Gastrocnemius medialis (tissue), 4 donors: ENCODE measurements around the gene CLDN25. TPM values are rescaled to one million over a fixed set of nuclear protein-coding genes. Genes with fewer than 3 reads are reported as not detected.
"Not testable (repeated sequence)": the region's sequence is repeated elsewhere in the genome, so short reads cannot be mapped to it uniquely, and the experiment has no call there.

ENCODE experiments used
- ATAC-seq, 2 donors: fragments of 150-250 bp; one replicate each; pipeline ENCODE4 v1.9.1; 2016
- DNase-seq, 2 donors: peaks; one replicate each; pipeline ENCODE4 v3.0.0-alpha.2; 2019
- H3K27ac ChIP-seq, 4 donors: fragments of 200-600 bp; sonication (generic); 1 replicate in 1 of 4; 2 replicates in 3 of 4; pipeline ENCODE4 v1.5.1; 2016 to 2018; ENCODE audit warnings: mild to moderate bottlenecking in 2 of 4, moderate library complexity in 1 of 4
- H3K27me3 ChIP-seq, 3 donors: fragments of 200-600 bp; sonication (generic) in 2 of 3; 1 replicate in 1 of 3; 2 replicates in 2 of 3; pipeline versions ENCODE4 v1.5.1 to v1.6.0; 2016 to 2019; ENCODE audit warnings: mild to moderate bottlenecking in 1 of 3, moderate library complexity in 1 of 3
- H3K36me3 ChIP-seq, 2 donors: fragments of 200-600 bp; sonication (generic) in 1 of 2; one replicate each; pipeline ENCODE4 v1.5.1; 2017 to 2018
- H3K4me1 ChIP-seq, 2 donors: fragments of 200-600 bp; sonication (generic) in 1 of 2; one replicate each; pipeline ENCODE4 v1.5.1; 2016 to 2017; ENCODE audit warnings: mild to moderate bottlenecking in 2 of 2
- H3K4me3 ChIP-seq, 4 donors: fragments of 200-600 bp; sonication (generic) in 3 of 4; 1 replicate in 1 of 4; 2 replicates in 3 of 4; pipeline ENCODE4 v1.5.1; 2016 to 2019; ENCODE audit warnings: mild to moderate bottlenecking in 2 of 4
- H3K9me3 ChIP-seq, 3 donors: fragments of 200-600 bp; sonication (generic) in 2 of 3; 1 replicate in 1 of 3; 2 replicates in 2 of 3; pipeline ENCODE4 v1.5.1; 2016 to 2019
- CTCF ChIP-seq, 5 experiments: fragments of 450-650 bp in 3 of 5; fragments of 200-600 bp in 2 of 5; sonication (generic) in 2 of 5; IDR thresholded peaks in 4 of 5; conservative IDR thresholded peaks in 1 of 5; 1 replicate in 4 of 5; 2 replicates in 1 of 5; pipeline ENCODE4 v1.5.1; 2016 to 2019; ENCODE audit warnings: antibody characterized with exemption in 5 of 5, mild to moderate bottlenecking in 3 of 5, moderate library complexity in 3 of 5
- POLR2A ChIP-seq, 2 donors: fragments of 450-650 bp; IDR thresholded peaks; one replicate each; pipeline ENCODE4 v1.6.1; 2017; ENCODE audit warnings: antibody characterized with exemption in 2 of 2, mild to moderate bottlenecking in 2 of 2, moderate library complexity in 2 of 2
- in situ Hi-C, 4 donors: fragments of 200-750 bp; cut with MboI; loops; one replicate each; pipeline versions ENCODE4 v1.15.0 to v1.8.0; 2017; ENCODE audit warnings: low sequenced_read_pairs in 4 of 4
- intact Hi-C: fragments of 100-400 bp; cut with DNase I; formaldehyde crosslinking; loops from one replicate; pipeline ENCODE4 v1.15.1; 2023; ENCODE audit warnings: low total_unique reads
- total RNA-seq, 4 donors: library from RNA; depleted of rRNA; stranded (reverse); fragments of >200 nt; gene quantifications; one replicate each; pipeline versions ENCODE4 v1.1.0 to v1.2.3, GENCODE V29; 2016

The CLDN25 gene
- total RNA-seq, 4 donors from 2014 or later, result not detected

DNA sequence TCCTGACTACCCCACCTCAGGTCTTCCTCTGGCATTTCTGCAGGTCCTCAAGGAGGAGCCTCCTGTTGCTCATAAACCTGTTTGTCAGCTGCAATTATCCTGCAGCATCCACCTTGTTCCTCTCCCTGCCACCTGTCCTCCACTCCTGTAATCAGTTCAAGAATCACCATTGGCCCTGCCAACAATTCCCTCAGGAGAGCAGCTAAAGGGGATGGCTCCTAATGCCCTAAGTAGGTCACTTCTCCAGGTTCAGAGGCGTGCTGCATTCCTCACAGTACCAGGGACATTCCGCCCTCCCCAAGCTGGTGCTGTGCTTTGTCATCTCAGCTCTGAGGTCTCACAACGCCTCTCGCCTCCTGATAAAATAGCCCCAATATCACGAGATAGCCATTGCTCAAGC, 2.1 kb downstream of the CLDN25 start:
- DNase-seq, result no peak
- no peaks in the 10 kb centered on the region for H3K27me3 ChIP-seq

DNA sequence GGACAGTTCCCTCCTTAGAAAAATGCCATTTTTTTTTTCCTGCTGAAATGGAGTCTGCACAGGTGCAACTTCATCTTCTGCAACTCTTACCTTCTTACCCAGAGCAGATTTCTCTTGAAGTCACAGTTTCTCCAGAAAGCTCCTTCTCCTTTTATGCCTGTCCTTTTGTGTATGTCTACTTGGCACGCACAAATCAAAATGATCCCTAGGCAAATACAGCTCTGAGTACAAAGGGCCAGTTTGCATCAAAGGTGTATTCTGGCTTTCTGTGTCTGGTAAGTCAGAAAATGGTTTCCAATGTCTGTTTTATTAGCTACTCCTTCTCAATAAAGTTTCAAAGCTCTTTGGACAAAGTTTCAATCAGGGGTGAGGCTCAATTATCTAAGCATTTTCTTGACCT, 2.5 kb downstream of the CLDN25 start:
- no peaks in the 10 kb centered on the region for H3K36me3 ChIP-seq
- TF ChIP-seq POLR2A (IDR thresholded peaks at IDR 0.05) (no peak), CTCF (IDR thresholded peaks at IDR 0.05 in 4 of 5, conservative IDR thresholded peaks at IDR 0.05 in 1 of 5) (no peak)
- peaks cover 8% of the 10 kb centered on the region in 2 donors for H3K4me1 ChIP-seq
- ATAC-seq, result no peak
- H3K27ac ChIP-seq, result no peak overlapping the region
- intact Hi-C loops (no loop called here), in situ Hi-C loops (loop anchor here in 1 of 4 donors (10.0 kb wide), 1 partner anchor 477 kb away; no protein-coding TSS in a partner anchor)
- no peaks in the 10 kb centered on the region for H3K9me3 ChIP-seq
- no peak overlapping the region for H3K4me3 ChIP-seq
- no peaks in the 10 kb centered on the region for H3K27me3 ChIP-seq
- no peak for DNase-seq

More for the DNA sequence above, 2.1 kb downstream of the CLDN25 start:
- H3K4me3 ChIP-seq, result no peak overlapping the region
- ATAC-seq, result no peak
- in situ Hi-C loops (loop anchor here in 1 of 4 donors (10.0 kb wide), 1 partner anchor 477 kb away; no protein-coding TSS in a partner anchor), intact Hi-C loops (no loop called here)
- peaks cover 8% of the 10 kb centered on the region in 2 donors for H3K4me1 ChIP-seq
- no peak overlapping the region for H3K27ac ChIP-seq
- H3K36me3 ChIP-seq, result no peaks in the 10 kb centered on the region
- H3K9me3 ChIP-seq, result no peaks in the 10 kb centered on the region
- TF ChIP-seq POLR2A (IDR thresholded peaks at IDR 0.05) (no peak), CTCF (IDR thresholded peaks at IDR 0.05 in 4 of 5, conservative IDR thresholded peaks at IDR 0.05 in 1 of 5) (no peak)

DNA sequence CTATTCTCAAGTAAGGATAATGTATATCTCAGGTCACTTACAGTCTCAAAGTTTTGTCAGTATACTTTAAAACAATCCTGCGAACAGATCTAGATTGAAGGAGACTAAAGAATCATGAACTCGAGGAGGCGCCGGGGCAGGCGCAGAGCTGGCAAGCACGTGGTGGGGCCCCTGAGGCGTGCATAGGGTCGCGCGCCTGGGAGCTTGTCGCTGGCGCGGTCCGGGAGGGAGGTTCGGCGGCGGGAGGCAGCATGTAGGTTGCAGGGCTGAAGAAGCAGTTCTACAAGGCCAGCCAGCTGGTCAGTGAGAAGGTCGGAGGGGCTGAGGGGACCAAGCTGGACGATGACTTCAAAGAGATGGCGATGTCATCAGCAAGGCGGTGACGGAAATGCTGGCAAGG, 9.4 kb downstream of the CLDN25 start:
- H3K4me3 ChIP-seq, ATAC-seq, H3K9me3 ChIP-seq, H3K27me3 ChIP-seq, H3K27ac ChIP-seq, H3K36me3 ChIP-seq, H3K4me1 ChIP-seq, DNase-seq, intact Hi-C loops: not testable (repeated sequence)
- in situ Hi-C loops, result loop anchor here in 1 of 4 donors (10.0 kb wide), 1 partner anchor 484 kb away; no protein-coding TSS in a partner anchor

- Histone ChIP-seq H3K36me3 (no peaks in the 10 kb centered on the region), H3K9me3 (no peaks in the 10 kb centered on the region), H3K27me3 (no peaks in the 10 kb centered on the region), H3K27ac (no peak overlapping the region), H3K4me1 (no peaks in the 10 kb centered on the region), H3K4me3 (no peak overlapping the region)
- no peak for TF ChIP-seq POLR2A (IDR thresholded peaks at IDR 0.05)
- ATAC-seq, result no peak
- no peak for DNase-seq
- intact Hi-C loops, result no loop called here
- in situ Hi-C loops, result loop anchor here in 2 of 4 donors (10.0 kb wide), 2 partner anchors 475 to 485 kb away; partner anchors contain the start of gene TTC12 (in 1 of the 2)
These were observed 10.2 kb downstream of the CLDN25 start for GRCh38 chr11:113789675-113790320.

DNA sequence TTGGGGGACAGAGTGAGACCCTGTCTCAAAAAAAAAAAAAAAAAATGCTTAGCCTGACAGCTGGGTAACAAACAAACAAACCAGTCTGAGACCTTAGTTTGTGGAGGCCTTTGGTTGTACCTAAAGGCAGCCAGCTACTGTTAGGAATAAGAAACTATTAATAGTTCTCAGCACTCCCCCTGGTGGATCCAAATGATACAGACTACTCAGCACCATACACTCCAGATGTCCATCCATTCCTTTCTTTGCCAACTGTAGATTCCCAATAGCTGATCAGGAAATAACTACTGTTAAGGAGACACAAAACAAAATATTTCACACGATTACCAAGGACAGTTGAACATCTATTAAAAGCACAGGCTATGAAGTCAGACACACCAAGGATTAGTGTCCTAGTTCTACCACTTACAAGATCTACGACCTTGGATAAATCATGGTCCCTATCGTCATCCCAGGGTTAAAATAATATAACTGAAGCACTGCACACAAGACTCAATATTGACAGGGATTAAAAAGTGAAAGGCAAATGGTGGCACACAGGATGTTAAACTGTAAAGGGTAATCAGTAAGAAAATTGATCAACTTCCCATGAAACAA, 17.2 kb downstream of the CLDN25 start:
- DNase-seq, result no peak
- H3K9me3 ChIP-seq, result no peaks in the 10 kb centered on the region
- ATAC-seq, result peak; percentile 96 to 99
- no peak for TF ChIP-seq POLR2A (IDR thresholded peaks at IDR 0.05)
- peak; percentile 57 to 75 (median 65) for TF ChIP-seq CTCF (IDR thresholded peaks at IDR 0.05 in 4 of 5, conservative IDR thresholded peaks at IDR 0.05 in 1 of 5)
- H3K4me3 ChIP-seq, result no peak overlapping the region
- in situ Hi-C loops, result loop anchor here in 1 of 4 donors (10.0 kb wide), 1 partner anchor 482 kb away; the partner anchor contains the start of gene TTC12
- H3K36me3 ChIP-seq, result peaks cover 0 to 43% of the 10 kb centered on the region in 2 donors
- peaks cover 0 to 5% of the 10 kb centered on the region in 2 donors for H3K4me1 ChIP-seq
- intact Hi-C loops, result loop anchor here (1.0 to 5.0 kb wide), 3 partner anchors 18 to 491 kb away; partner anchors contain the start of gene CLDN25
- H3K27me3 ChIP-seq, result no peaks in the 10 kb centered on the region
- peak overlapping the region in 2 of 4 donors; percentile 21 to 48 for H3K27ac ChIP-seq
